Measurements from ENCODE around the gene PRKACB.

Gene PRKACB

DNA sequence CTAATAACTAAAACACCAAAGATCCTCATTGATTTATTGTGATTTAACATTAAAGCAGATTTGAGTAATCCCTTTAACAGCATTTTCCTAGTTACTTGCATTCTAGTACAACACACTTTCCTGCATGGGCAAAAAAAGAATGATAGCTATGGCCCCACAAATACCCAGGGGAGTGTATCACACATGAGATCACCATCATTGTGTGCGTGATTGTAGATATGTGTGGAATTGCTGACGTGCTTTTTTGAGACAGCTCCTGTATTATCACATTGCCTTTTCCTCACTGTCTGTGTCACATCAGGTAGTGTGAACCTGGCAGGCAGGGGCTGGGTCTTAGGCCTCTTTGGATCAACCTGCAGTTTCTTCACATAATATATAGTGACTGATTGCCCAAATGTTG lies 109.0 kb downstream of the PRKACB start:
- H3K27ac ChIP-seq = peak overlapping the region in 1 of 2 donors; percentile 41
- H3K9me3 ChIP-seq = peaks cover 5 to 10% (median 7%) of the 10 kb centered on the region in 3 donors

DNA sequence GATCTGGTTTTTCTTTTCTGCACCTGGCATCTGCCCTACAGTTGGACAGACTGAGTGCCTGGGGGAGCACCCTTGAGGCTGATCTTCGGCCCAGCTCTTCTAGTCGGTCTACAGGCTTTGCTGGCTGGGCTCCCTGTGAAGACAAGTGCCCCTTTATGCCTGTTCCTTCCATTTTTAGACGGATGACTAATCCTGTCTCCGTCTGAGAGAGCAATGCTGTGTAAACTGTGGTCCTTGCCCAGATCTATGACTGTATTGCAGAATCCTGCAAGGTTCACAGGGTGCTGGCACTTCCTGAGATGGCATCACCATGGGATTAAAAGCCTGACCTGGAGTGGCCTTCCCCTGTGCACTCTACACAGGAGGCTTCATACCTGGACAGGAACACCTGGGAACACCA lies 109.8 kb downstream of the PRKACB start:
- H3K27ac ChIP-seq = peak overlapping the region; percentile 41 to 57
- no peak overlapping the region for H3K4me3 ChIP-seq
- peaks cover 0 to 35% (median 11%) of the 10 kb centered on the region in 4 donors for H3K4me1 ChIP-seq
- TF ChIP-seq, protein P1, sequence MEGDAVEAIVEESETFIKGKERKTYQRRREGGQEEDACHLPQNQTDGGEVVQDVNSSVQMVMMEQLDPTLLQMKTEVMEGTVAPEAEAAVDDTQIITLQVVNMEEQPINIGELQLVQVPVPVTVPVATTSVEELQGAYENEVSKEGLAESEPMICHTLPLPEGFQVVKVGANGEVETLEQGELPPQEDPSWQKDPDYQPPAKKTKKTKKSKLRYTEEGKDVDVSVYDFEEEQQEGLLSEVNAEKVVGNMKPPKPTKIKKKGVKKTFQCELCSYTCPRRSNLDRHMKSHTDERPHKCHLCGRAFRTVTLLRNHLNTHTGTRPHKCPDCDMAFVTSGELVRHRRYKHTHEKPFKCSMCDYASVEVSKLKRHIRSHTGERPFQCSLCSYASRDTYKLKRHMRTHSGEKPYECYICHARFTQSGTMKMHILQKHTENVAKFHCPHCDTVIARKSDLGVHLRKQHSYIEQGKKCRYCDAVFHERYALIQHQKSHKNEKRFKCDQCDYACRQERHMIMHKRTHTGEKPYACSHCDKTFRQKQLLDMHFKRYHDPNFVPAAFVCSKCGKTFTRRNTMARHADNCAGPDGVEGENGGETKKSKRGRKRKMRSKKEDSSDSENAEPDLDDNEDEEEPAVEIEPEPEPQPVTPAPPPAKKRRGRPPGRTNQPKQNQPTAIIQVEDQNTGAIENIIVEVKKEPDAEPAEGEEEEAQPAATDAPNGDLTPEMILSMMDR (IDR thresholded peaks at IDR 0.05) = no peak
- H3K9me3 ChIP-seq = peaks cover 5 to 10% (median 7%) of the 10 kb centered on the region in 3 donors
- H3K27me3 ChIP-seq = no peaks in the 10 kb centered on the region
- peak; percentile 30 to 76 for DNase-seq
- intact Hi-C loops (cut with DNase I; ENCODE audit: low total_unique reads) = no loop called here
- no peaks in the 10 kb centered on the region for H3K36me3 ChIP-seq

More for the DNA sequence above, 109.0 kb downstream of the PRKACB start:
- Histone ChIP-seq H3K4me1 (peaks cover 0 to 35% (median 11%) of the 10 kb centered on the region in 4 donors), H3K36me3 (no peaks in the 10 kb centered on the region), H3K27me3 (no peaks in the 10 kb centered on the region), H3K4me3 (no peak overlapping the region)
- no peak for DNase-seq
- TF ChIP-seq, protein P1 (IDR thresholded peaks at IDR 0.05) = no peak
- intact Hi-C loops (cut with DNase I; ENCODE audit: low total_unique reads) = no loop called here

DNA sequence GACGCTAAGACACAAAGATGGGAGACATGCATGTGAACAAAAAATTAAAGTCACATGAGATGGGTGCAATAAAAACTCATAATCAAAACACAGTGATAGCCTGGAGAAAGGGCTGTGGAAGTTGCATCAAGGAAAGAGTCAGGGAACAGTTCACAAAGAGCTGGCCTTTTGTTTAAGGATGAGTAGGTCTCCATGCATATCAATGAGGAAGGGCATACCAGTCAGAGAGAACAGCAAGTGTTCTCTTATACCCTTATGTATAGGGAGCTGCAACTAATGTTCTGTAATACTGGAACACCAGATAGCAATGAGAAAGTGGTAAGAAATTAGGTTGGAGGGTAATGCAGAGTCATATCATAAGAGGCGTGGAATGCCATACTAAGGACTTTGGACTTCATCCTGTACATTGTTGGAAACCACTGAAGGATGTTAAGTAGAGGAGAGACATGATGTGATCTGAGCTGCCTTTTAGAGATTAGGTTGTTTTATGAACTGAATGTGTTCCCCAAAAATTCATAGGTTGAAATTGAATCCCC lies 110.7 kb downstream of the PRKACB start:
- H3K4me1 ChIP-seq = peaks cover 0 to 35% (median 11%) of the 10 kb centered on the region in 4 donors
- H3K27ac ChIP-seq = peak overlapping the region; percentile 41 to 57
- peaks cover 5 to 10% (median 7%) of the 10 kb centered on the region in 3 donors for H3K9me3 ChIP-seq
- H3K36me3 ChIP-seq = no peaks in the 10 kb centered on the region
- no peaks in the 10 kb centered on the region for H3K27me3 ChIP-seq
- intact Hi-C loops (cut with DNase I; ENCODE audit: low total_unique reads) = no loop called here
- TF ChIP-seq, protein P1 (IDR thresholded peaks at IDR 0.05) = no peak
- DNase-seq = no peak
- no peak overlapping the region for H3K4me3 ChIP-seq

GRCh38 chr1:84255582-84255981 lies 111.5 kb downstream of the PRKACB start:
- TF ChIP-seq, protein P1 (IDR thresholded peaks at IDR 0.05) = no peak
- H3K27me3 ChIP-seq = no peaks in the 10 kb centered on the region
- no peak overlapping the region for H3K27ac ChIP-seq
- H3K4me3 ChIP-seq = no peak overlapping the region
- intact Hi-C loops (cut with DNase I; ENCODE audit: low total_unique reads) = no loop called here
- peaks cover 0 to 4% (median 3%) of the 10 kb centered on the region in 3 donors for H3K9me3 ChIP-seq
- peaks cover 0 to 35% (median 11%) of the 10 kb centered on the region in 4 donors for H3K4me1 ChIP-seq
- no peaks in the 10 kb centered on the region for H3K36me3 ChIP-seq
- no peak for DNase-seq

DNA sequence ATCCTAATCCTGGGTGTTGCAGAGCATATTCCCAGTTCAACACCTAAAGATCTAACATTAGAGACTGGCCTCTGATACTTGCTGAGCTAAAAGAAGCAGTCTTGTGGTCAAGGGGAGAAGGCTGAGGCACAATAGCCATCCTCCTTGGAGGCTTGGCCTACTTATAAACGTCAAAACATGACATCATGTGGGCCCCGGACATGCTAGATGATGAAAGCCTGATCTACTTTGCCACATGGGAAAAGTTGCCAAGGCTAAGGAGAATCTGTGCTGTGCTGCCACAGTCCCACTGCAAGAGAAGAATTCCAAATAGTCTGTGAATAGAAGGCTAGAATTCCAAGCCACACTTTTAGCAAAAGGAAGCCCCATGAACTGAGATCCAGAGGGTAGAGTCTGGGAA lies 113.5 kb downstream of the PRKACB start:
- Histone ChIP-seq H3K9me3 (no peaks in the 10 kb centered on the region), H3K36me3 (no peaks in the 10 kb centered on the region), H3K27me3 (no peaks in the 10 kb centered on the region), H3K4me3 (no peak overlapping the region), H3K27ac (no peak overlapping the region), H3K4me1 (peaks cover 0 to 35% (median 11%) of the 10 kb centered on the region in 4 donors)
- intact Hi-C loops (cut with DNase I; ENCODE audit: low total_unique reads) = no loop called here
- no peak for DNase-seq
- TF ChIP-seq, protein P1 (IDR thresholded peaks at IDR 0.05) = no peak
